HG03575 (cell line): ENCODE data around the gene OBP2B.

Experiments used
- ATAC-seq: cut with Tn5 transposase; IDR thresholded peaks from one replicate; pipeline ENCODE4 v1.9.1; 2021; ENCODE audit not compliant: unreplicated experiment, insufficient number of reproducible peaks, low FRiP score; ENCODE audit errors: extremely low read depth

The OBP2B gene

GRCh38 chr9:133204993-133205336 lies 4.1 kb downstream of the OBP2B start:
- no peak for ATAC-seq

- no peak for ATAC-seq
Measured at GRCh38 chr9:133204335-133204992, 4.6 kb downstream of the OBP2B start.

- no peak for ATAC-seq
Measured at GRCh38 chr9:133203506-133204075, 5.5 kb downstream of the OBP2B start.

- no peak for ATAC-seq
Measured at GRCh38 chr9:133202688-133203453, 6.2 kb downstream of the OBP2B start.

GRCh38 chr9:133202145-133202513 lies 6.9 kb downstream of the OBP2B start:
- no peak for ATAC-seq

- no peak for ATAC-seq
Measured at GRCh38 chr9:133201424-133202144, 7.5 kb downstream of the OBP2B start.

GRCh38 chr9:133200631-133201030 lies 8.4 kb downstream of the OBP2B start:
- no peak for ATAC-seq

- no peak for ATAC-seq
Measured at GRCh38 chr9:133199648-133200321, 9.3 kb downstream of the OBP2B start.

GRCh38 chr9:133195029-133195428 lies 14.0 kb downstream of the OBP2B start:
- ATAC-seq, result no peak

GRCh38 chr9:133194597-133194996 lies 14.5 kb downstream of the OBP2B start:
- ATAC-seq, result no peak

GRCh38 chr9:133191989-133192388 lies 17.1 kb downstream of the OBP2B start:
- ATAC-seq, result no peak

- ATAC-seq, result no peak
Measured at GRCh38 chr9:133189826-133190225, 19.2 kb downstream of the OBP2B start.

- ATAC-seq, result no peak
Measured at GRCh38 chr9:133188843-133189180, 20.2 kb downstream of the OBP2B start.

GRCh38 chr9:133188006-133188842 lies 20.8 kb downstream of the OBP2B start:
- no peak for ATAC-seq

- ATAC-seq, result no peak
Measured at GRCh38 chr9:133187561-133188005, 21.5 kb downstream of the OBP2B start.

GRCh38 chr9:133186736-133187135 lies 22.3 kb downstream of the OBP2B start:
- ATAC-seq, result no peak

- no peak for ATAC-seq
Measured at GRCh38 chr9:133184971-133185370, 24.1 kb downstream of the OBP2B start.

- no peak for ATAC-seq
Measured at GRCh38 chr9:133182151-133182550, 26.9 kb downstream of the OBP2B start.

GRCh38 chr9:133181561-133181960 lies 27.5 kb downstream of the OBP2B start:
- no peak for ATAC-seq
